DOHH2 (cell line): Measurements from ENCODE around the gene DCAF11.

Source experiments
- CTCF ChIP-seq: fragments of 200-600 bp; sonication (generic); IDR thresholded peaks from one replicate; pipeline ENCODE4 v1.5.1; 2014; ENCODE audit warnings: antibody characterized with exemption, mild to moderate bottlenecking, low read depth, low read length; ENCODE audit not compliant: poor library complexity, severe bottlenecking
- EZH2phosphoT487 ChIP-seq: fragments of 200-600 bp; sonication (generic); IDR thresholded peaks from 2 replicates; pipeline ENCODE4 v1.6.1; 2017; ENCODE audit warnings: borderline replicate concordance, mild to moderate bottlenecking, antibody characterized with exemption, low read length, moderate library complexity, mixed read lengths

GRCh38 chr14:24135584-24135833 lies 20.9 kb downstream of the DCAF11 start:
- TF ChIP-seq CTCF (no peak), EZH2phosphoT487 (no peak)
